Measurements from ENCODE around the gene TNFRSF19. TPM values are rescaled to one million over a fixed set of nuclear protein-coding genes. Genes with fewer than 3 reads are reported as not detected.

The TNFRSF19 gene
- total RNA-seq, 1 experiment from 2014 or later = 63.4 TPM

- peaks cover 9% of the 10 kb centered on the region for H3K9me3 Mint-ChIP-seq (ENCODE audit: unreplicated experiment)
- Histone ChIP-seq H3K4me3 (ENCODE audit: low read depth, low read length) (no peak overlapping the region), H3K9me3 (no peaks in the 10 kb centered on the region), H3K4me1 (peaks cover 49% of the 10 kb centered on the region), H3K36me3 (ENCODE audit: control insufficient read depth, insufficient read depth, low read length) (no peaks in the 10 kb centered on the region; the same call in 1 of the 2 replicates), H3K27me3 (replicated peaks; ENCODE audit: control insufficient read depth, insufficient read depth, low read length) (no peaks in the 10 kb centered on the region)
- H3K27ac Mint-ChIP-seq (ENCODE audit: unreplicated experiment) = peak overlapping the region; percentile 67
- H3K27me3 Mint-ChIP-seq (ENCODE audit: insufficient read depth, unreplicated experiment) = no peaks in the 10 kb centered on the region
- DNase-seq = peak; percentile 50 to 67
- peak overlapping the region; percentile 12 for H3K4me3 Mint-ChIP-seq (ENCODE audit: unreplicated experiment)
- TF ChIP-seq, protein P1, sequence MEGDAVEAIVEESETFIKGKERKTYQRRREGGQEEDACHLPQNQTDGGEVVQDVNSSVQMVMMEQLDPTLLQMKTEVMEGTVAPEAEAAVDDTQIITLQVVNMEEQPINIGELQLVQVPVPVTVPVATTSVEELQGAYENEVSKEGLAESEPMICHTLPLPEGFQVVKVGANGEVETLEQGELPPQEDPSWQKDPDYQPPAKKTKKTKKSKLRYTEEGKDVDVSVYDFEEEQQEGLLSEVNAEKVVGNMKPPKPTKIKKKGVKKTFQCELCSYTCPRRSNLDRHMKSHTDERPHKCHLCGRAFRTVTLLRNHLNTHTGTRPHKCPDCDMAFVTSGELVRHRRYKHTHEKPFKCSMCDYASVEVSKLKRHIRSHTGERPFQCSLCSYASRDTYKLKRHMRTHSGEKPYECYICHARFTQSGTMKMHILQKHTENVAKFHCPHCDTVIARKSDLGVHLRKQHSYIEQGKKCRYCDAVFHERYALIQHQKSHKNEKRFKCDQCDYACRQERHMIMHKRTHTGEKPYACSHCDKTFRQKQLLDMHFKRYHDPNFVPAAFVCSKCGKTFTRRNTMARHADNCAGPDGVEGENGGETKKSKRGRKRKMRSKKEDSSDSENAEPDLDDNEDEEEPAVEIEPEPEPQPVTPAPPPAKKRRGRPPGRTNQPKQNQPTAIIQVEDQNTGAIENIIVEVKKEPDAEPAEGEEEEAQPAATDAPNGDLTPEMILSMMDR (IDR thresholded peaks at IDR 0.05; ENCODE audit: insufficient read depth in 1 of 2, low read depth in 1 of 2, low read length in 1 of 2, severe bottlenecking in 1 of 2, unreplicated experiment in 1 of 2) = no peak
- no TSS peak for BruUV-seq (replicated peaks)
- intact Hi-C loops (cut with micrococcal nuclease; ENCODE audit: unreplicated experiment) = loop anchor here (1.0 to 5.0 kb wide), 3 partner anchors 27 to 80 kb away; no protein-coding TSS in a partner anchor
- ChIA-PET POLR2A (no interaction called here), CTCF (interaction anchor here (1.1 kb wide), 2 partner anchors 78 to 86 kb away, joined by 3 to 7 read pairs; partner anchors contain the start of gene TNFRSF19)
- H3K4me1 Mint-ChIP-seq (ENCODE audit: low read depth, unreplicated experiment) = peaks cover 38% of the 10 kb centered on the region
- H3K36me3 Mint-ChIP-seq (ENCODE audit: insufficient read depth, unreplicated experiment) = peaks cover 35% of the 10 kb centered on the region
Measured at GRCh38 chr13:23656637-23657371, 86.6 kb downstream of the TNFRSF19 start.

- Mint-ChIP-seq H3K4me3 (ENCODE audit: unreplicated experiment) (no peak overlapping the region), H3K27me3 (ENCODE audit: insufficient read depth, unreplicated experiment) (no peaks in the 10 kb centered on the region), H3K9me3 (ENCODE audit: unreplicated experiment) (peaks cover 17% of the 10 kb centered on the region), H3K4me1 (ENCODE audit: low read depth, unreplicated experiment) (peaks cover 27% of the 10 kb centered on the region), H3K27ac (ENCODE audit: unreplicated experiment) (peak overlapping the region; percentile 44), H3K36me3 (ENCODE audit: insufficient read depth, unreplicated experiment) (peaks cover 50% of the 10 kb centered on the region)
- BruUV-seq (replicated peaks) = no TSS peak
- POLR2A ChIA-PET = no interaction called here
- CTCF ChIA-PET = no interaction called here
- no peak for DNase-seq
- Histone ChIP-seq H3K36me3 (ENCODE audit: control insufficient read depth, insufficient read depth, low read length) (no peaks in the 10 kb centered on the region; the same call in 1 of the 2 replicates), H3K27me3 (replicated peaks; ENCODE audit: control insufficient read depth, insufficient read depth, low read length) (no peaks in the 10 kb centered on the region), H3K9me3 (no peaks in the 10 kb centered on the region), H3K4me3 (ENCODE audit: low read depth, low read length) (no peak overlapping the region), H3K4me1 (peaks cover 38% of the 10 kb centered on the region)
- TF ChIP-seq, protein P1 (IDR thresholded peaks at IDR 0.05; ENCODE audit: insufficient read depth in 1 of 2, low read depth in 1 of 2, low read length in 1 of 2, severe bottlenecking in 1 of 2, unreplicated experiment in 1 of 2) = no peak
- intact Hi-C loops (cut with micrococcal nuclease; ENCODE audit: unreplicated experiment) = loop anchor here (5.0 kb wide), 1 partner anchor 82 kb away; no protein-coding TSS in a partner anchor
Measured at GRCh38 chr13:23658929-23659541, 88.8 kb downstream of the TNFRSF19 start.

GRCh38 chr13:23660249-23660648 is 90.0 kb downstream of the TNFRSF19 start:
- peaks cover 57% of the 10 kb centered on the region for H3K36me3 Mint-ChIP-seq (ENCODE audit: insufficient read depth, unreplicated experiment)
- no TSS peak for BruUV-seq (replicated peaks)
- intact Hi-C loops (cut with micrococcal nuclease; ENCODE audit: unreplicated experiment) = no loop called here
- DNase-seq = no peak
- Histone ChIP-seq H3K36me3 (ENCODE audit: control insufficient read depth, insufficient read depth, low read length) (no peaks in the 10 kb centered on the region; the same call in 1 of the 2 replicates), H3K9me3 (no peaks in the 10 kb centered on the region), H3K4me3 (ENCODE audit: low read depth, low read length) (no peak overlapping the region), H3K4me1 (peaks cover 27% of the 10 kb centered on the region), H3K27me3 (replicated peaks; ENCODE audit: control insufficient read depth, insufficient read depth, low read length) (no peaks in the 10 kb centered on the region)
- no peak overlapping the region for H3K4me3 Mint-ChIP-seq (ENCODE audit: unreplicated experiment)
- POLR2A ChIA-PET = no interaction called here
- TF ChIP-seq, protein P1 (IDR thresholded peaks at IDR 0.05; ENCODE audit: insufficient read depth in 1 of 2, low read depth in 1 of 2, low read length in 1 of 2, severe bottlenecking in 1 of 2, unreplicated experiment in 1 of 2) = no peak
- H3K9me3 Mint-ChIP-seq (ENCODE audit: unreplicated experiment) = peaks cover 17% of the 10 kb centered on the region
- H3K4me1 Mint-ChIP-seq (ENCODE audit: low read depth, unreplicated experiment) = peaks cover 19% of the 10 kb centered on the region
- CTCF ChIA-PET = no interaction called here
- no peak overlapping the region for H3K27ac Mint-ChIP-seq (ENCODE audit: unreplicated experiment)
- no peaks in the 10 kb centered on the region for H3K27me3 Mint-ChIP-seq (ENCODE audit: insufficient read depth, unreplicated experiment)
